ENCODE results near the gene PHLPP1.

GRCh38 chr18:62670573-62670972 is 44.8 kb upstream of the PHLPP1 start:
- TF ChIP-seq CTCF (IDR thresholded peaks at IDR 0.05) (no peak), EP300 (IDR thresholded peaks at IDR 0.05) (no peak), POLR2A (IDR thresholded peaks at IDR 0.05) (no peak), POLR2AphosphoS5 (IDR thresholded peaks at IDR 0.05) (no peak)

Data from stomach (tissue), 4 donors.